HuH-7.5 (cell line): ENCODE data around the gene EFNB2.

Experiments used
- DNase-seq: peaks from one replicate; pipeline ENCODE4 v3.0.0; 2011; ENCODE audit warnings: low spot score

Gene EFNB2

DNA sequence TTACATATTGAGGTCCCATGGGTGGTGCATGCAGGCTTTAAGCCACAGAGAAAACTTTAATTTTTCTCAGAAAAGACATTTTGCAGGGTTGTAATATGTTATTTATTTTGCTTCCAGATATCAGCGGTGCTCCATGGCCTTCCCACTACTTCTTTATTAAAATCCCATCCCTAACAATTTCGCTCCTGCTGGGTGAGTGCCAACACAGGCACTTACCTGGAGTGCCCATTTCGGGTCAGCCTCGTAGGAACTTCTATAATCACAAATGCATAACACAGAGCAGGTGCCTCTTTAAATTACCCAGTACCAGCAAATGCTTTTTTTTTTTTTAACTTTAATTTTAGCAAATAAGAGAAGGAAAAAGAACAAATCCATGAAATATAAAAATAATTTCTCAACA lies 86.4 kb downstream of the EFNB2 start:
- no peak for DNase-seq

DNA sequence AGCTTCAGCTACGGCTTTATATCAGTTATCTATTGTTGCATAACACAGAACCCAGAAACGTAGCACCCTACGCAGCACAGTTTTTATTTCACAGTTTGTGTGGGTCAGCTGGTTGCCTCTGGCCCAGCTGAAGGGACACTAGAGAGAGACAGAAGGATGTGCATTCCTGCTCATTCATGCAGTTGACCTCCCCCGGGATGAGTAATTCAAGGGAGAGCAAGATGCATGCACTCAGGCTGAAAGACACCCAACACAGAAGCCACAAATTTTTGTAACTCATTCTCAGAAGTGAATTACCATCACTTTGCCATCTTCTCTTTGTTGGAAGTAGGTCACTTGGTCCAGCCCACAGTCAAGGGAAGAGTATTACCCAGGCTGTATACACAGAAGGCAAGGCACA lies 89.5 kb downstream of the EFNB2 start:
- no peak for DNase-seq

DNA sequence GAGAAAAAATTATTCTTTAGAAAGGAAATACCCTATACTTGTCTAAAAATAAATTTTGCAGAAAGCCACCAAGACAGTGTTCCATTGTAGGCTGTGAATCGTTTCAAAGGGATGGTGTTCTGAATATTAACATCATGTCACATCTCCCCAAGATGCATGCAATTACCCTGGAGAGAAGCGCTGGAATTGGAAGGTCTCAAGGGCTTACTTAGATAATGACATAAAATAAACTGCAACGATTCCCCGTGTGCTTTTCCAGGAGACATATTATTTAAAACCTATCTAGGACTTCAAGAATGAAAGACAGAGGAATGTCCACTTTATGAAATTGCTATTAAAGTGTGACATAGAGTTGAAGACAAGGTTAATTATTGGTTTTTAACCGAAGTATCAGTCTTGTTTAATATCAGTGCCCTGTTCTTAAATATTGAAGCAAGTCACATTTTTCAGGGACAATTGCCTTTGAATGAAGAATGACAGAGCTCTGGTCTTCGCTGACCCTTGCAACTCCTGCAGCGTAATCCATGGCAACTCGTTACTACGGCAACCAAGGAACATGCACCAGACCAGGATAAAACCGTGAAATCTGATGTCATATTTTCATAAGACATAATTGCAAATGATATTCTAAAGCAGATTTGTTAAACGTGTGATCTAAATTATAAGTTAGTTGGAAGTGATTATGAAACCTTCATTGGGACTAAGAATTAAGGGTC lies 91.7 kb downstream of the EFNB2 start:
- no peak for DNase-seq

- no peak for DNase-seq
Measured at GRCh38 chr13:106440866-106441265, 94.6 kb downstream of the EFNB2 start.
